ENCODE results near the gene UVSSA. TPM values are rescaled to one million over a fixed set of nuclear protein-coding genes. Genes with fewer than 3 reads are reported as not detected.

UVSSA gene
- total RNA-seq, 1 donor from 2014 or later = 5.9 TPM

- peaks cover 32% of the 10 kb centered on the region for H3K4me1 ChIP-seq
- H3K27me3 ChIP-seq (ENCODE audit: low read depth) = no peaks in the 10 kb centered on the region
- no peak overlapping the region for H3K4me3 ChIP-seq
- no peaks in the 10 kb centered on the region for H3K9me3 ChIP-seq (replicated peaks)
- TF ChIP-seq CTCF (IDR thresholded peaks at IDR 0.05; ENCODE audit: borderline replicate concordance) = peak; percentile 98
- intact Hi-C loops (cut with micrococcal nuclease) = loop anchor here (10.0 kb wide), 2 partner anchors 283 to 373 kb away; partner anchors contain the start of genes TACC3 and TMEM129
- peaks cover 39% of the 10 kb centered on the region for H3K36me3 ChIP-seq
- no peak overlapping the region for H3K27ac ChIP-seq (replicated peaks)
- peak; percentile 80 for DNase-seq
These were observed 5.0 kb downstream of the UVSSA start for GRCh38 chr4:1351854-1352566.

GRCh38 chr4:1352567-1352900, 5.5 kb downstream of the UVSSA start:
- TF ChIP-seq CTCF (IDR thresholded peaks at IDR 0.05; ENCODE audit: borderline replicate concordance) = no peak
- Histone ChIP-seq H3K4me1 (peaks cover 28% of the 10 kb centered on the region), H3K9me3 (replicated peaks) (no peaks in the 10 kb centered on the region), H3K36me3 (peaks cover 39% of the 10 kb centered on the region), H3K27me3 (ENCODE audit: low read depth) (no peaks in the 10 kb centered on the region), H3K27ac (replicated peaks) (no peak overlapping the region), H3K4me3 (no peak overlapping the region)
- DNase-seq = no peak
- intact Hi-C loops (cut with micrococcal nuclease) = loop anchor here (10.0 kb wide), 2 partner anchors 282 to 372 kb away; partner anchors contain the start of genes TACC3 and TMEM129

GRCh38 chr4:1353186-1354055, 6.4 kb downstream of the UVSSA start:
- DNase-seq = no peak

GRCh38 chr4:1354136-1354982, 7.4 kb downstream of the UVSSA start:
- DNase-seq = no peak
- Histone ChIP-seq H3K9me3 (replicated peaks) (no peaks in the 10 kb centered on the region), H3K36me3 (peaks cover 39% of the 10 kb centered on the region), H3K4me3 (no peak overlapping the region), H3K27me3 (ENCODE audit: low read depth) (no peaks in the 10 kb centered on the region), H3K4me1 (peaks cover 13% of the 10 kb centered on the region), H3K27ac (replicated peaks) (no peak overlapping the region)
- intact Hi-C loops (cut with micrococcal nuclease) = loop anchor here (10.0 kb wide), 2 partner anchors 280 to 370 kb away; partner anchors contain the start of genes TACC3 and TMEM129
- no peak for TF ChIP-seq CTCF (IDR thresholded peaks at IDR 0.05; ENCODE audit: borderline replicate concordance)

More at GRCh38 chr4:1353186-1354055, 6.4 kb downstream of the UVSSA start:
- no peak for TF ChIP-seq CTCF (IDR thresholded peaks at IDR 0.05; ENCODE audit: borderline replicate concordance)
- intact Hi-C loops (cut with micrococcal nuclease) = loop anchor here (10.0 kb wide), 2 partner anchors 281 to 371 kb away; partner anchors contain the start of genes TACC3 and TMEM129
- Histone ChIP-seq H3K36me3 (peaks cover 39% of the 10 kb centered on the region), H3K27ac (replicated peaks) (no peak overlapping the region), H3K27me3 (ENCODE audit: low read depth) (no peaks in the 10 kb centered on the region), H3K4me1 (peaks cover 20% of the 10 kb centered on the region), H3K4me3 (no peak overlapping the region), H3K9me3 (replicated peaks) (no peaks in the 10 kb centered on the region)

- H3K27me3 ChIP-seq (ENCODE audit: low read depth) = no peaks in the 10 kb centered on the region
- TF ChIP-seq CTCF (IDR thresholded peaks at IDR 0.05; ENCODE audit: borderline replicate concordance) = no peak
- no peak overlapping the region for H3K27ac ChIP-seq (replicated peaks)
- H3K4me1 ChIP-seq = peaks cover 7% of the 10 kb centered on the region
- H3K4me3 ChIP-seq = no peak overlapping the region
- H3K9me3 ChIP-seq (replicated peaks) = no peaks in the 10 kb centered on the region
- intact Hi-C loops (cut with micrococcal nuclease) = loop anchor here (10.0 kb wide), 2 partner anchors 280 to 370 kb away; partner anchors contain the start of genes TACC3 and TMEM129
- peaks cover 34% of the 10 kb centered on the region for H3K36me3 ChIP-seq
- no peak for DNase-seq
These were observed 7.9 kb downstream of the UVSSA start for GRCh38 chr4:1354983-1355275.
